Breast epithelium (tissue), 3 donors: ENCODE results near the gene GRIK3.

Experiments
- POLR2A ChIP-seq: fragments of 450-650 bp; IDR thresholded peaks from one replicate; pipeline ENCODE4 v1.6.1; 2016; ENCODE audit warnings: antibody characterized with exemption, mild to moderate bottlenecking, moderate library complexity
- POLR2AphosphoS5 ChIP-seq, 3 donors: sonication (generic); formaldehyde crosslinking; IDR thresholded peaks; one replicate each; pipeline ENCODE4 v1.6.1; 2017; ENCODE audit warnings: antibody characterized with exemption in 3 of 3
- TF ChIP-seq, protein P1 (sequence below), 3 donors: fragments of 450-650 bp; IDR thresholded peaks; one replicate each; pipeline ENCODE4 v1.5.1; 2016 to 2017; ENCODE audit warnings: antibody characterized with exemption in 3 of 3, mild to moderate bottlenecking in 3 of 3, moderate library complexity in 3 of 3

DNA sequence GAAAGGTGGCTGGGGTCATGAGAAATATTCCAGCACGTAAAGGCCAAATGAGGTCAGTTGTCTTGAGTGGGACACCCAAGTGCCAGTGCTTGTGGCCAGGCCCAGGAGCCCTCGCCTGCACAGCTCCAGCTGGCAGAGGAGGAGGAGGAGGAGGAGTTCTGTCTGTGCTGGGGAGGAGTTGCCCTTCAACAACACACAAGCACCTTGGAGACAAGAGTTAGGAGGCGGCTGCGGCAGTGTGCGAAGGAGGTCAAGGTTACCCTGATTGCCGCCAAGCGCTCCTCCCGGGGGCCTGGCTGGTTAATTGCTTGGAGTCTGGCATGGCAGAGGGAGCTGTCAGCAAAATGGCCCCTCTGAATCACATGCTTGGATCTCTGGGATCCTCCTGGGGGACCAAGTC lies 45.1 kb downstream of the GRIK3 start:
- TF ChIP-seq, protein P1, sequence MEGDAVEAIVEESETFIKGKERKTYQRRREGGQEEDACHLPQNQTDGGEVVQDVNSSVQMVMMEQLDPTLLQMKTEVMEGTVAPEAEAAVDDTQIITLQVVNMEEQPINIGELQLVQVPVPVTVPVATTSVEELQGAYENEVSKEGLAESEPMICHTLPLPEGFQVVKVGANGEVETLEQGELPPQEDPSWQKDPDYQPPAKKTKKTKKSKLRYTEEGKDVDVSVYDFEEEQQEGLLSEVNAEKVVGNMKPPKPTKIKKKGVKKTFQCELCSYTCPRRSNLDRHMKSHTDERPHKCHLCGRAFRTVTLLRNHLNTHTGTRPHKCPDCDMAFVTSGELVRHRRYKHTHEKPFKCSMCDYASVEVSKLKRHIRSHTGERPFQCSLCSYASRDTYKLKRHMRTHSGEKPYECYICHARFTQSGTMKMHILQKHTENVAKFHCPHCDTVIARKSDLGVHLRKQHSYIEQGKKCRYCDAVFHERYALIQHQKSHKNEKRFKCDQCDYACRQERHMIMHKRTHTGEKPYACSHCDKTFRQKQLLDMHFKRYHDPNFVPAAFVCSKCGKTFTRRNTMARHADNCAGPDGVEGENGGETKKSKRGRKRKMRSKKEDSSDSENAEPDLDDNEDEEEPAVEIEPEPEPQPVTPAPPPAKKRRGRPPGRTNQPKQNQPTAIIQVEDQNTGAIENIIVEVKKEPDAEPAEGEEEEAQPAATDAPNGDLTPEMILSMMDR (IDR thresholded peaks at IDR 0.05): no peak
- TF ChIP-seq POLR2A: no peak
- no peak for TF ChIP-seq POLR2AphosphoS5 (IDR thresholded peaks at IDR 0.05)
